GM19025 (cell line): ENCODE data around the gene DSG4.
"Not testable (repeated sequence)": the region's sequence is repeated elsewhere in the genome, so short reads cannot be mapped to it uniquely, and the experiment has no call there.

Experiments used
- ATAC-seq: cut with Tn5 transposase; IDR thresholded peaks from one replicate; pipeline ENCODE4 v1.9.1; 2021; ENCODE audit warnings: mild to moderate bottlenecking, low read depth, moderate library complexity; ENCODE audit not compliant: unreplicated experiment

The DSG4 gene

DNA sequence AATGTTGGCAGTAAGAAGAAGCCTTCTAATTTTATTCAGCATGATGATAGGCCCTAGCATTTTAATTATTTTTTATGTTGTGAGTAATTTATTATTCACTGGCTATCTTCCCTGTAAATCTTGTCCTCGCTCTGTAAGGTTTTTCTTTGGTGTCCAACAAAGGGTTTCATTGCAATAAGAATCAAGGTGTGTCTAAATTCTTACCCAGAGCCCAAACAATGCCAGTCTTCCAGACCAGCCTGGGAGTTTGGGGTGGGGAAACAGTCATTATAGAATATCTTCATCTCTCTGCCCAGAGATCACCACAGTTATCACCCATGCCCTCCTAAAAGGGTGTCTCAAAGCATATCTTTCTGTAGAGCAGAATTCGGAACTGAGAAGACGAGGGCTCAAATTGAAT, at the start of gene DSG4:
DSG4 (plus strand) TSS at position 301 of the 400 bp plus-strand sequence. CDS start 135 bp downstream, outside the sequence.
- no peak for ATAC-seq

DNA sequence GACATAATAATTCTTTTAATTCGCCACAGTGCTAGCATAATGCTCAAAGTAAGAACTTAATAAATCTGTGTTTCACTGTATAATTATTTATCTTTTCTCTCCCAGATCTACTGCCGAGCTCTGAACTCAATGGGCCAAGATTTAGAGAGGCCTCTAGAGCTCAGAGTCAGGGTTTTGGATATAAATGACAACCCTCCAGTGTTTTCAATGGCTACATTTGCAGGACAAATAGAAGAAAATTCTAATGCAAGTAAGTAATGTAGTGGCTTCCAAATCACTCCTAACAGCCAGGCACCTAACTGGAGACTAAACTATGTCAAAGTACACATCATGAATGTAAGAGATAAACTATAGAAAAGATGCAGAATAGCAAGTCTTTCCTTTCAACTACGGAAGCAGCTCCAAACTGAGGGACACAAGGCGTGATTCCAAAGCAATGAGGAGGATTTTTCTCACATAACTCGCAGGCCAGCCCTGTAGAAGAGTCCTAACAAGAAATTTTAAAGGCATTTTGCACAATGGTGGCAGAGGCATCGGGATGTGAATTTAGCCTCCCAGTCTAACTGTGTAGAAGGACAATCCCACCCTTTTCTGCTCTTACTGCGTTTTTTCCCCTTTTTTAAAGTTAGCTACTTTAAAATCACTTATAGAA, 46.7 kb upstream of the DSG4 start:
- no peak for ATAC-seq

- ATAC-seq, result no peak
Observed at GRCh38 chr18:31343454-31343853, 33.1 kb upstream of the DSG4 start.

DNA sequence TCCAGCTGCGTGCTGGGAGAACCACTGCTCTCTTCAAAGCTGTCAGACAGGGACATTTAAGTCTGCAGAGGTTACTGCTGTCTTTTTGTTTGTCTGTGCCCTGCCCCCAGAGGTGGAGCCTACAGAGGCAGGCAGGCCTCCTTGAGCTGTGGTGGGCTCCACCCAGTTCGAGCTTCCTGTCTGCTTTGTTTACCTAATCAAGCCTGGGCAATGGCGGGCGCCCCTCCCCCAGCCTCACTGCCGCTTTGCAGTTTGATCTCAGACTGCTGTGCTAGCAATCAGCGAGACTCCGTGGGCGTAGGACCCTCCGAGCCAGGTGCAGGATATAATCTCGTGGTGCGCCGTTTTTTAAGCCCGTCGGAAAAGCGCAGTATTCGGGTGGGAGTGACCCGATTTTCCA, 23.2 kb upstream of the DSG4 start:
- not testable (repeated sequence) for ATAC-seq

DNA sequence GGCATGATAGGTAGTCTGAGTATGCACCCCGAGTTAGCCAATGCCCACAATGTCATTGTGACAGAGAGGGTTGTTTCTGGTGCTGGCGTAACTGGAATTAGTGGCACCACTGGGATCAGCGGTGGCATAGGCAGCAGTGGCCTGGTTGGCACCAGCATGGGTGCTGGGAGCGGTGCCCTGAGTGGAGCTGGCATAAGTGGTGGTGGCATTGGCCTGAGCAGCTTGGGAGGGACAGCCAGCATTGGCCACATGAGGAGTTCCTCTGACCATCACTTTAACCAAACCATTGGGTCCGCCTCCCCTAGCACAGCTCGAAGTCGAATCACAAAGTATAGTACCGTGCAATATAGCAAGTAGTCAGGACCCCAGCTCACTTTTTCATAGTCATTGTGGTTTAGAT, 21.6 kb upstream of the DSG4 start:
- ATAC-seq, result no peak

DNA sequence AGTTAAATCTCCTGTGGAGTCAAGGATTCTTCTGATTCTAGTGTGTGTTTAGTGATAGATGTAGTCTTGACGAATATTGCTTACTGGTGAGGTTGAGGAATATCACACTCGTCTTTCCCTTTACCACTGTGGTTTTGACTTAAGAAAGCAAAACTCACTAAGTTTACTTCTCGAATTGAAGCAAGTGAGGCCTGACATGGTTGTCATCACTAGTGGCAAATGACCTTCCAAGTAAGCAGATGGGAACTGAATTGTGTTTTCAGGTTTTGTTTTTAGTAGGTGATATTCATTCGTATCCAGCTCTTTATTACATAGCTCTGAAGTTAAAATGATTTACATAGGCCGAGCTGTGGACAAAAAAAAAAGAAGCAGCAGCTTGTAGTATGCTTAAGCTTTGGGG, 20.6 kb upstream of the DSG4 start:
- ATAC-seq, result no peak

DNA sequence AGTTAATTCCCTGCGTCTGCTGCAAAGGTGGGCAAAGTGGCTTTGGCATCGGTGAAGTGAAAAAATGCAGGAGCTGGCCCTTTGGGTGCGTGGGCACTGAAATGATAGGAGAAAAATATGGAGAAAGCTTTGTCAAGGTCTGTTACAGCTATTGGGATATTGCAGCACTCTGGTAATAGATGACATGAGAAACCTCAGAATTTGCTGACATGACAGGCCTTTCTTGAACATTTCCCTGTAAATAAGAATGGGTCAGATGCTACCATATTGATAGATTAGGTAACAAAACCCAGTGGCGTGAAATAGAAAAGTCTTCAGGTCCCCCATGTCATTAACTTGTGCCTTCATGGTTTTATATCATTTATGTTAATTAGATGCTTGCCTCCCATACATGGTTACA, 12.4 kb upstream of the DSG4 start:
- ATAC-seq, result no peak

DNA sequence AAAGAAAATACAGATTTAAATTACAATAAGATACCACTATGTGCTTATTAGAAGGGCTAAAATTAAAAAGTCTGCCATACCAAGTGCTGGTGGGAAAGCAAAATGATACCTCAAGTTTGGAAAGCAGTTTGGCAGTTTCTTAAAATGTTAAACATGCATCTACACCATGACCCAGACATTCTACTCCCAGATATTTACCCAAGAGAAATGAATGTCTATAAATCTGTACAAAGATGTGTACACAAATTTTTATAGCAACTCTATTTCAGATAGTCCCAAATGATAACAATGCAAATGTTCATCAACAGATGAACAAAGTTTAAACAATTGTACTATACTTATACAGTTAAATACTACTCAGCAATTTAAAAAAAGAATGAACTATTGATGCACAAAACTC, 7.1 kb upstream of the DSG4 start:
- no peak for ATAC-seq

GRCh38 chr18:31371989-31372388, 4.6 kb upstream of the DSG4 start:
- no peak for ATAC-seq

DNA sequence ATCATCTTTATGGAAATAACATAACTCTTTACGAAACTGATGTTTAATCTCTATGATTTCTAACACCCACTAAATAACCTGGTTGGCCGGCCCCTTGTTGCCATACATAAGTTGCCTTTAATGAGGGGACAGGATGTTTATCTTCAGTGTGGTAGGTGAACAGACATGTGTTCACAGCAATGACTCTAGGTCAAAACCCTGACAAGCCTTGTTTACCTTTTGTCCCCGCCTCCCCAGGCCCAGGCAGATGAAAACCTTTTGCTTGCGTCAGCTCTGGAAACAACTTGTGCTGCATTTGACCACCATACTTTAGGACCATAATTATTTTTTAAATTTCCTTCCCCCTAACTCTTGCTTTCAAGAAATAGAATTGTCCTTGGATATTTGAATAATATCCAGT, 2.9 kb upstream of the DSG4 start:
- no peak for ATAC-seq

GRCh38 chr18:31380912-31381311, 4.3 kb downstream of the DSG4 start:
- ATAC-seq, result no peak

DNA sequence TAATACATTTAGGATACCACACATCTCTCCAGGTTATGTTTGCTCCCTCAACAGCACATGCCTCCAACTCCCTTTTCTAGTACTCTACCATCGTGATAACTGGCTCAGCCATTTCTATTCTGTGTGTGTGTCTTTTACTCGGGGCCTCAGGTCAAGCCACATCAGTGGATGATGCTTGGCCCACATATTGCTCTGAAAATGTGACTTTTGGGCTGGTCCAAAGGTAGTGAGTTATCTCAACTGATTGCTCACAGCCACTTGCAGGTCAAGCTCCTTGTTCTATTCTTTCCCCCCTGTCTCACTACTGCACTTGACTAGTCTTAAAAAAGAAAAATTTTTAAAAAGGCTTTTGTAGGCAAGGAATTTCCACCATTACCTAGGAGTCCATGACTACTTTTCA, 5.5 kb downstream of the DSG4 start:
- ATAC-seq, result no peak

DNA sequence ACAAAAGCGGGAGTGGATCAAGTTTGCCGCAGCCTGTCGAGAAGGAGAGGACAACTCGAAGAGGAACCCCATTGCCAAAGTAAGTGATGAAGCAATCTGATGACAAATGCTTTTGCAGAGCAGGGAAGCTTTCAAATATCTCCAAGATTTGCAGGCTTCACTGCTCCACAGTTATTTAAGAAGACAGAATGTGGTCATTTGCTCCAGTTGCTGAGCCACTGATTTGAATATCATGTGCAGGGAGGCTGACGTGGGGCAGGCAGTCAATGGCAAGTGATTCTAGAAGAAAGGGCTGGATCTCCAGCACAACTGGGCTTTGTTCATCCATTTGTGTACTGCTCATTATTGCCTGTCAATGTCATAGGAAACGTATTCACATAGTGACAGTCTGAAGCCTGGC, 10.2 kb downstream of the DSG4 start:
- no peak for ATAC-seq

- ATAC-seq, result no peak
Observed at GRCh38 chr18:31393286-31393685, 16.7 kb downstream of the DSG4 start.

DNA sequence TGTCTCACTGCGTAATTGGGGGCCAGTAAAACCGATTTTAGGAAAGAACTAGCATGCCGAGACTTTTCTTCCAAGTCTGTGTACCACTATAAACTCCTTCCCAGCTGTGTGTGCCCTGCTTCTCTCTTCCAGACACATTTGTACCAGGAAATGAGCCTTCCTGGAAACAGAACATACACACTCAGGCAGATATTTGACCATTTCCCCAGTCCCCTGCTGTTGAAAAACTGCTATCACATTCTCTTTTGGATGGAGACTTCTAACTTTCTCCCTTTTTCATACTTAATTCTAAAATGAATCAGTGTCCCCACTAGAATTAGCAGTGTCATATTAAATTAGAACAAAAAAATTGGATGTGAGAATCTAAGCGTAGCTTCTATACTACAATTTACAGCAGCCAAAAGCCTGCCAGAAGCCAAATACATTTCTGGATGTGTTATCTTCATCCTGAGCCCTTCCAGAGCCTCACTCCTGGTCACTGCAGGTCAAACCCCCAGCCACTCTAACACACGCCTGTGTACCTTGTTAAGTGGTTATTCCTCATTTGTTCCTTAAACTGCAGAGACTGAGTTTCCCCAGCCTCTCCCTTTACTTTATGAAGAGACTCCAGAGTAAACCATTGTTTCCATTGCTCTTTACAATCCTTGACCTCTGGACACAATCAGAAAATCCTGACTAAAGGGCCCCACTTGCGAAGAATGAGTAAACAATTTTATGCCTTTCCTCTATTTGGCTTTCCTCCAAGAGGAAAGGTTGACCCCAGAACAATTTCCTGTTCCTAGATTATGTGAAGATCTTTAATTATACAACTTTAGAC, 20.4 kb downstream of the DSG4 start:
- ATAC-seq, result no peak

DNA sequence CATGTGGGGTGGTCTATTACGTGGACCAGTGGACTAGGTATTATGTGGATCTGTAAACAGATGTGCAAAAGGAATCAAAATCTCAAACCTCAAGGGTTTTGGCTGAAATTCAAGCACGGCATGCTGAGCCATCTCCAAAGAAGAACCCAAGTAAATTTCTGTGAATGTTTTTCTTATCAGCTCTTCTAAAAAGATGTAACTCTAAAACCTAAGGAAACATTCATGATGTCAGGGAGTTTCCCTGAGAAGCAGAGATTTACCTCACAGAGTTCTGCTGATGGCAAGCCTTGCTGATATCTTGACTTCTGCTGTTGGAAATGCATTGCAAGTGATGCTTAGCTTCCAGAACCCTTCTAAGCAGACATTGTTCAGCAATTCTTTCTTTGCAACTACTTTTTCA, 21.6 kb downstream of the DSG4 start:
- no peak for ATAC-seq

GRCh38 chr18:31399306-31400032, 22.9 kb downstream of the DSG4 start:
- no peak for ATAC-seq

GRCh38 chr18:31401156-31402025, 24.8 kb downstream of the DSG4 start:
- ATAC-seq, result no peak

- ATAC-seq, result no peak
Observed at GRCh38 chr18:31402026-31402373, 25.4 kb downstream of the DSG4 start.

DNA sequence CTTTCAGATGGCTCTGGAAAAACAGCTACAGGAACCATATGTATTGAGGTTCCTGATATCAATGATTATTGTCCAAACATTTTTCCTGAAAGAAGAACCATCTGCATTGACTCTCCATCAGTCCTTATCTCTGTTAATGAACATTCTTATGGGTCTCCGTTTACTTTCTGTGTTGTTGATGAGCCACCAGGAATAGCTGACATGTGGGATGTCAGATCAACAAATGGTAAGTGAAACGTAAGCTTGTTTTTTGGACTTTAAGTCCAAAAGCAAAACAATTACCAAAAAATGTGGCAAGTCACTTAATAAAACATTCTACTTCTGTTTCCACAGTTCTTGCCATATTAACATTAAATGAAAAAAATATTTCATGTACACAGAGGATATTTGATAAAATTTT, 26.8 kb downstream of the DSG4 start:
- ATAC-seq, result no peak

DNA sequence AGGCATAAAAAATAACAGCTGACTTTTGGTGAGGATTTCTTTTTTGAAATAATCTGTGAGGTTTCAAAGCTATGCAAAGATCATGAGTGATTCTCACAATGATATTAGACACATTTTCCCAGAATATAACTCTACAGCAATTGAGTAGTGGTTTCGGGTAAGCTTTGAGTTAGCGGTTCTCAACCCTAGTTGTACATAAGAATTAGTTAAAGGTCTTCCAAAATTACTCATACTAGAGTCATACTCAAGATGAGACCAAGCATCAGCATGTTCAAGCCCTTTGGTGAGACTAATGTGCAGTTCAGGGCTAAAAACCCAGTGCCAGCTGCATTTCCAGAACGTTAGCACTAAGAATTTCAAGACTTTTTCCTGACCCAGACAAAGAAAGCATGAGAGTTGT, 31.1 kb downstream of the DSG4 start:
- ATAC-seq, result no peak
